Keratinocyte (primary cell): ENCODE results near the gene DNPH1. TPM values are rescaled to one million over a fixed set of nuclear protein-coding genes. Genes with fewer than 3 reads are reported as not detected.

ENCODE experiments used
- DNase-seq: peaks from one replicate; pipeline ENCODE4 v3.0.0-alpha.2; 2011; ENCODE audit warnings: low read depth, missing footprints, low spot score
- FAIRE-seq: peaks from 2 replicates; lab custom pipeline; 2011; peaks lifted over from hg19 to GRCh38; lab: Jason Lieb, UNC
- H2AFZ ChIP-seq: 2 replicates; pipeline ENCODE4 v1.6.0; 2012; ENCODE audit warnings: low read length, control low read depth, inconsistent platforms; ENCODE audit not compliant: control insufficient read depth
- H3K27ac ChIP-seq: 2 replicates; pipeline ENCODE4 v1.5.1; 2011; ENCODE audit warnings: low read length; ENCODE audit not compliant: control insufficient read depth, insufficient read depth
- H3K27me3 ChIP-seq: 3 replicates; pipeline ENCODE4 v1.6.0; 2011; ENCODE audit warnings: low read length; ENCODE audit not compliant: control insufficient read depth, insufficient read depth; ENCODE audit errors: extremely low read depth
- H3K36me3 ChIP-seq, 2 experiments: 2 replicates in 1 of 2; 3 replicates in 1 of 2; pipeline ENCODE4 v1.5.1; 2011; ENCODE audit warnings: low read length in 2 of 2, mild to moderate bottlenecking in 1 of 2; ENCODE audit not compliant: control insufficient read depth in 2 of 2, insufficient read depth in 2 of 2; ENCODE audit errors: extremely low read depth in 1 of 2
- H3K4me1 ChIP-seq: 3 replicates; pipeline ENCODE4 v1.5.1; 2011; ENCODE audit warnings: low read length; ENCODE audit not compliant: control insufficient read depth, insufficient read depth; ENCODE audit errors: extremely low read depth
- H3K4me2 ChIP-seq: 3 replicates; pipeline ENCODE4 v1.6.0; 2011; ENCODE audit warnings: low read depth, low read length; ENCODE audit not compliant: control insufficient read depth, insufficient read depth; ENCODE audit errors: extremely low read depth
- H3K4me3 ChIP-seq, 3 experiments: fragments of 200-600 bp in 1 of 3; sonication (generic) in 1 of 3; 2 replicates in 2 of 3; 3 replicates in 1 of 3; pipeline ENCODE4 v1.5.1; 2011 to 2016; ENCODE audit warnings: low read length in 3 of 3, mild to moderate bottlenecking in 3 of 3, control low read depth in 2 of 3, inconsistent platforms in 1 of 3, low read depth in 1 of 3, mixed read lengths in 1 of 3, mixed run types in 1 of 3, moderate library complexity in 1 of 3; ENCODE audit not compliant: control insufficient read depth in 2 of 3, insufficient read depth in 2 of 3; ENCODE audit errors: extremely low read depth in 1 of 3
- H3K79me2 ChIP-seq: 2 replicates; pipeline ENCODE4 v1.6.0; 2012; ENCODE audit warnings: low read length; ENCODE audit not compliant: control insufficient read depth, insufficient read depth
- H3K9ac ChIP-seq: 3 replicates; pipeline ENCODE4 v1.6.0; 2011; ENCODE audit warnings: low read length; ENCODE audit not compliant: control insufficient read depth, insufficient read depth; ENCODE audit errors: extremely low read depth
- H3K9me1 ChIP-seq: 3 replicates; pipeline ENCODE4 v1.6.0; 2011; ENCODE audit warnings: low read length; ENCODE audit not compliant: control insufficient read depth, insufficient read depth; ENCODE audit errors: extremely low read depth
- H3K9me3 ChIP-seq: 2 replicates; pipeline ENCODE4 v1.5.1; 2012; ENCODE audit warnings: low read depth, low read length; ENCODE audit not compliant: control insufficient read depth
- H4K20me1 ChIP-seq: 3 replicates; pipeline ENCODE4 v1.6.0; 2011; ENCODE audit warnings: low read length; ENCODE audit not compliant: control insufficient read depth, insufficient read depth; ENCODE audit errors: extremely low read depth
- CTCF ChIP-seq, 3 experiments: IDR thresholded peaks in 1 of 3; conservative IDR thresholded peaks in 1 of 3; optimal IDR thresholded peaks in 1 of 3; 2 replicates in 2 of 3; 3 replicates in 1 of 3; pipeline versions ENCODE3 to v1.5.1; 2011; ENCODE audit warnings: low read length in 3 of 3, mild to moderate bottlenecking in 3 of 3, moderate library complexity in 2 of 3, control low read depth in 1 of 3, inconsistent platforms in 1 of 3; ENCODE audit not compliant: insufficient read depth in 2 of 3; ENCODE audit errors: extremely low read depth in 1 of 3
- EZH2 ChIP-seq: IDR thresholded peaks from one replicate; pipeline ENCODE4 v1.6.1; 2012; ENCODE audit warnings: inconsistent platforms, mild to moderate bottlenecking, low read length, moderate library complexity
- dilution Hi-C: fragments of 300-500 bp; cut with MboI; formaldehyde crosslinking; loops from one replicate; pipeline ENCODE4 v1.7.0; 2020; ENCODE audit warnings: low sequenced_read_pairs; ENCODE audit not compliant: extremely low pct_ligation_motif_present
- polyA plus RNA-seq, 5 experiments: library from polyadenylated mRNA; depleted of rRNA in 3 of 5; stranded (reverse) in 3 of 5; stranded (forward) in 1 of 5; unstranded in 1 of 5; fragments of >200 nt; gene quantifications; 1 replicate in 1 of 5; 2 replicates in 3 of 5; 3 replicates in 1 of 5; pipeline versions ENCODE4 v1.2.1 to v1.2.3, GENCODE V29; 2011 to 2012; ENCODE audit warnings: missing spikeins in 2 of 5, low read depth in 1 of 5, low replicate concordance in 1 of 5

Gene DNPH1
- polyA plus RNA-seq, 1 donor (not counting 4 experiments of a cell fraction or from before 2014, with no cell fraction given): 73.9 TPM

DNA sequence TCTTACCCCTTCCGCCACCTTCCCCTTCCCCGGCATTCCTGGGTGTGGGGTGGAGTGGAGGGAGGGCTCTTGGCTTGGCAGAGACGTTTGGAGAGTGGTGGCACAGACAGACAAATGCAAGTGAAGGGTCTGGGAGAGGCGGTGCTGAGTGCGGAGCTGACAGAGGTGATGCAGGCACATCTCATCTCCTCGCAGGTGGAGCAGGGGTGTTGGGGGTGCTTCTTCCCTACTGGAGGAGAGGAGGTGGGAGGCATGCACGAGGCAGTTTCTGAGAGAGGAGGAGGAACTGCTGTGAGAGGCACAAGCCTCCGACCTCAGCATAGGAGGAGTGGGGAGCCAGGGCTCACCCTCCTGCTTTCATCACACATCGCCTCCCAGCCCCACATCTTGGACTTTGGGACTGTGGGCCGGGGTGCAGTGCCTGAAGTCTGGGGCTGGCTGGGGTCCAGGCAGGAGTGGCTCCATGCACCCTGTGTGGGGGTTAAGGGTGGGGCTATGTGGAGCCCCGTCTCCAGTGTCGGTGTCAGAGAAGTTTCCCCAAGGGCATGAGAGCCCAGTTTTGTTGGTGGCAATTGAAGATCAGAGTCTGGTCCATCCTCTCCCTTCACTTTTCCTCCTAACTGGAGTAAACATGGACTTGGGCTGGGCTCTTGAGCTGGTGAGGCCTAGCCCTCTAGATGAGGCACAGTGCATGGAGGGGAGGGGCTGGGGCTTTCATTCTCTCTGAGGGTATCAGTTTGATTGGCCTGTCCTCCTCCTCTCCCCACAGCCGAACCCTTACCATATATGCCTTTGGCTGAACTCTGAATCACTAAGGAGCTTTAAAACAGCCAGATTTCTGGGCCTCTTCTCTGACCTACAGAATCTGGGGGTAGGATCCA lies 48.6 kb upstream of the DNPH1 start:
- Histone ChIP-seq H4K20me1 (no peaks in the 10 kb centered on the region), H3K27me3 (peaks cover 44% of the 10 kb centered on the region), H3K79me2 (no peaks in the 10 kb centered on the region), H2AFZ (no peak overlapping the region), H3K4me3 (no peak overlapping the region), H3K9ac (no peak overlapping the region), H3K27ac (no peak overlapping the region), H3K36me3 (no peaks in the 10 kb centered on the region), H3K9me3 (no peaks in the 10 kb centered on the region), H3K9me1 (no peaks in the 10 kb centered on the region), H3K4me1 (no peaks in the 10 kb centered on the region), H3K4me2 (no peak overlapping the region)
- dilution Hi-C loops: no loop called here
- TF ChIP-seq EZH2 (no peak), CTCF (optimal IDR thresholded peaks at IDR 0.05 in 1 of 3, IDR thresholded peaks at IDR 0.05 in 1 of 3, conservative IDR thresholded peaks at IDR 0.05 in 1 of 3; ENCODE audit: extremely low read depth in 1 of 3, insufficient read depth in 2 of 3, low read length in 3 of 3) (no peak)
- DNase-seq (no peak), FAIRE-seq (no peak)

DNA sequence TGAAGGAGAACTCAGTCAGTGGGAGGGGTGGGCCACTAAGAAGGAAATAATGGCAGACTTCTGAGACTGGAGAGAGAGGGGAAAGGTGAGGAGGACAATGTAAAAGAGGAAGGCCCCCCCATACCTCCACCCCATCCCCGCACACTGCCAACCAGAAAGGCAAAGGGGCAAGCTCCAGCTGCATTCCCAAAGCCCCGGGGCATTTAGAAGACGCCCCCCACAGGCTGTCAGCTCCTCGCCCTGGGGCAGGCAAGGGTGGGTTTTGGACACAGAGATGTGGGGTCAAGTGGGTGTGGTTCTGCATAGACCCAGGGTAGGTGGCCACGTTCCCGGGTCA lies 48.0 kb upstream of the DNPH1 start:
- H3K4me2 ChIP-seq: no peak overlapping the region
- H3K9ac ChIP-seq: no peak overlapping the region
- no peaks in the 10 kb centered on the region for H3K9me1 ChIP-seq
- H4K20me1 ChIP-seq: no peaks in the 10 kb centered on the region
- no peaks in the 10 kb centered on the region for H3K36me3 ChIP-seq
- H3K4me1 ChIP-seq: no peaks in the 10 kb centered on the region
- peaks cover 42% of the 10 kb centered on the region for H3K27me3 ChIP-seq
- no peak for FAIRE-seq
- H3K9me3 ChIP-seq: no peaks in the 10 kb centered on the region
- TF ChIP-seq CTCF (optimal IDR thresholded peaks at IDR 0.05 in 1 of 3, IDR thresholded peaks at IDR 0.05 in 1 of 3, conservative IDR thresholded peaks at IDR 0.05 in 1 of 3; ENCODE audit: extremely low read depth in 1 of 3, insufficient read depth in 2 of 3, low read length in 3 of 3) (no peak), EZH2 (no peak)
- H2AFZ ChIP-seq: no peak overlapping the region
- dilution Hi-C loops: no loop called here
- H3K27ac ChIP-seq: no peak overlapping the region
- no peaks in the 10 kb centered on the region for H3K79me2 ChIP-seq
- H3K4me3 ChIP-seq: no peak overlapping the region
- no peak for DNase-seq
